Esophagus squamous epithelium (tissue), 5 donors: ENCODE measurements around the gene ALOX5. TPM values are rescaled to one million over a fixed set of nuclear protein-coding genes. Genes with fewer than 3 reads are reported as not detected.

Source experiments
- DNase-seq: peaks from one replicate; lab custom pipeline; 2025; lab: John Stamatoyannopoulos, UW
- H3K27ac ChIP-seq, 4 donors: fragments of 200-600 bp; sonication (generic); one replicate each; pipeline ENCODE4 v1.5.1; 2016 to 2019; ENCODE audit warnings: mild to moderate bottlenecking in 1 of 4
- H3K27me3 ChIP-seq, 4 donors: fragments of 200-600 bp; sonication (generic); 1 replicate in 3 of 4; 2 replicates in 1 of 4; pipeline versions ENCODE4 v1.5.1 to v1.6.0; 2017 to 2021; ENCODE audit warnings: antibody characterized with exemption in 1 of 4
- H3K36me3 ChIP-seq, 3 donors: fragments of 200-600 bp; sonication (generic); one replicate each; pipeline ENCODE4 v1.5.1; 2016 to 2019
- H3K4me1 ChIP-seq, 3 donors: fragments of 200-600 bp; sonication (generic); one replicate each; pipeline ENCODE4 v1.5.1; 2017 to 2019
- H3K4me3 ChIP-seq, 4 donors: fragments of 200-600 bp; sonication (generic); 1 replicate in 3 of 4; 2 replicates in 1 of 4; pipeline ENCODE4 v1.5.1; 2016 to 2019; ENCODE audit warnings: mild to moderate bottlenecking in 2 of 4, moderate library complexity in 1 of 4
- H3K9me3 ChIP-seq, 3 donors: fragments of 200-600 bp; sonication (generic); one replicate each; pipeline ENCODE4 v1.5.1; 2016 to 2019
- POLR2A ChIP-seq, 4 donors: fragments of 450-650 bp; IDR thresholded peaks; one replicate each; pipeline ENCODE4 v1.6.1; 2017; ENCODE audit warnings: antibody characterized with exemption in 4 of 4, mild to moderate bottlenecking in 4 of 4, moderate library complexity in 3 of 4
- WGBS, 2 donors: methylation state at CpG; one replicate each; pipeline ENCODE4 v1.1.5; 2018; 5-methylcytosine and 5-hydroxymethylcytosine counted together
- intact Hi-C: fragments of 100-400 bp; cut with DNase I; formaldehyde crosslinking; loops from one replicate; pipeline ENCODE4 v1.15.0; 2022
- total RNA-seq, 4 donors: library from RNA; depleted of rRNA; stranded (reverse); fragments of >200 nt; gene quantifications; one replicate each; pipeline ENCODE4 v1.1.0, GENCODE V29; 2016
- TF ChIP-seq, protein P1 (sequence below), 6 experiments: fragments of 450-650 bp in 4 of 6; fragments of 200-600 bp in 2 of 6; sonication (generic) in 2 of 6; IDR thresholded peaks; one replicate each; pipeline ENCODE4 v1.5.1; 2016 to 2019; ENCODE audit warnings: antibody characterized with exemption in 6 of 6, mild to moderate bottlenecking in 4 of 6, moderate library complexity in 4 of 6
- donor health status: DM: yes; HTN: yes; CAD: no.

Gene ALOX5
- total RNA-seq, 4 donors from 2014 or later, result 10.6 to 40.4 (median 16.9) TPM

DNA sequence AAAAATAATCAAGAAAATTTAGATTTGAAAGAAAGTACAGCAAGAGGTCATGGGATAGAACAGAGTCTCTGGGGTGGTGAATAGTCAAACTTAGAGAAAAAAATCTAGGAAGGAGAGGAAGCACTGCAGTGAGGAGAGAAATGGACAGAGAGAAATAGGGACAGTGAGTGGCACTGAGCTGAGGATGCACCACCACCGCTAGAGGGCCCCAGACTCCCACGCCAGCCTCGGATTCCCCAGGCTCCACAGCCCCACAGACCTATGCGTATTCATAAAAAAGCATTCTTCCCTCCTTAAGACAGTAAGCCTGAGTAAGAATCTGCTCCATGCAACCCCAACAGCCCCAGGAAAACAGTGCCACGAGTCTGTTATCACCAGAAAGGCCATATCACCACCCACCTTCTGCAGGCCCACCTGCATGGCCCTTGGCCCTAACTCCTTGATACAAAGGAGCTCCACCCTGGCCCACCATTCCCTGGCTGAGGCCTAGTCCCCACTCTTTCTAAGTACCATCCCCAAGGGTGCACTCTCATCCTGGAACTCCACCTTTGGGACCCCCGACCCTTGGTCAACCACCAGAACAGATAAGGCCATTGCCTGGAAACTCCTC, 91.0 kb downstream of the ALOX5 start:
- no peak overlapping the region for H3K27ac ChIP-seq

DNA sequence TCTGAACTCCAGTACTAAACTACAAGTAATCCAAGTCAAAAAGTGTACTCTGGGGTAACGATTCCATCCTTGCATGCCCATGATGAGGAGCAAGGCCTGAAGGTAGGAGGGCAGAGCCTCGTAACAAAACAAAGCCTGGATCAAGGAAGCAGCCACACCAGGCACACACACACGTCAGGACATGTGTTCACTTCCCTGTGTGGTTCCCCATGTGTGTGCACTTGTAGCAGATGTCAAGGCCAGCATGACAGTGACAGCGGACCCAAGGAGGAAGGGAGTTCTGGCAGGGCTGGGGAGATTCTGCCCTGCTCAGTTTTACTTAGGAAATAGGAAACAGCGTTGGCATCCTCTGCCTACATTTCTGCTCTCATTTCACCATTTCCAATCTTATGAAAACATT, 92.8 kb downstream of the ALOX5 start:
- Histone ChIP-seq H3K4me1 (peaks cover 6 to 49% (median 15%) of the 10 kb centered on the region in 3 donors), H3K4me3 (no peak overlapping the region), H3K27ac (no peak overlapping the region), H3K36me3 (peaks cover 0 to 21% (median 0%) of the 10 kb centered on the region in 3 donors), H3K27me3 (no peaks in the 10 kb centered on the region), H3K9me3 (no peaks in the 10 kb centered on the region)
- DNase-seq, result no peak
- whole genome bisulfite sequencing, 2 donors, result 41 to 45% methylated on average over 4 to 5 of the region's 5 CpGs
- intact Hi-C loops, result loop anchor here (5.0 kb wide), 1 partner anchor 206 kb away; the partner anchor contains the start of gene ZFAND4
- TF ChIP-seq, protein P1, sequence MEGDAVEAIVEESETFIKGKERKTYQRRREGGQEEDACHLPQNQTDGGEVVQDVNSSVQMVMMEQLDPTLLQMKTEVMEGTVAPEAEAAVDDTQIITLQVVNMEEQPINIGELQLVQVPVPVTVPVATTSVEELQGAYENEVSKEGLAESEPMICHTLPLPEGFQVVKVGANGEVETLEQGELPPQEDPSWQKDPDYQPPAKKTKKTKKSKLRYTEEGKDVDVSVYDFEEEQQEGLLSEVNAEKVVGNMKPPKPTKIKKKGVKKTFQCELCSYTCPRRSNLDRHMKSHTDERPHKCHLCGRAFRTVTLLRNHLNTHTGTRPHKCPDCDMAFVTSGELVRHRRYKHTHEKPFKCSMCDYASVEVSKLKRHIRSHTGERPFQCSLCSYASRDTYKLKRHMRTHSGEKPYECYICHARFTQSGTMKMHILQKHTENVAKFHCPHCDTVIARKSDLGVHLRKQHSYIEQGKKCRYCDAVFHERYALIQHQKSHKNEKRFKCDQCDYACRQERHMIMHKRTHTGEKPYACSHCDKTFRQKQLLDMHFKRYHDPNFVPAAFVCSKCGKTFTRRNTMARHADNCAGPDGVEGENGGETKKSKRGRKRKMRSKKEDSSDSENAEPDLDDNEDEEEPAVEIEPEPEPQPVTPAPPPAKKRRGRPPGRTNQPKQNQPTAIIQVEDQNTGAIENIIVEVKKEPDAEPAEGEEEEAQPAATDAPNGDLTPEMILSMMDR (IDR thresholded peaks at IDR 0.05), result no peak
- no peak for TF ChIP-seq POLR2A (IDR thresholded peaks at IDR 0.05)

More for the DNA sequence above, 91.0 kb downstream of the ALOX5 start:
- H3K36me3 ChIP-seq, result peaks cover 0 to 35% (median 0%) of the 10 kb centered on the region in 3 donors
- intact Hi-C loops, result loop anchor here (5.0 kb wide), 1 partner anchor 207 kb away; the partner anchor contains the start of gene ZFAND4
- 2 to 10% methylated on average over 5 of the region's 6 CpGs for WGBS, 2 donors
- DNase-seq, result no peak
- no peak for TF ChIP-seq POLR2A (IDR thresholded peaks at IDR 0.05)
- TF ChIP-seq, protein P1 (IDR thresholded peaks at IDR 0.05), result peak; percentile 68 to 89 (median 82)
- no peaks in the 10 kb centered on the region for H3K27me3 ChIP-seq
- H3K9me3 ChIP-seq, result no peaks in the 10 kb centered on the region
- H3K4me1 ChIP-seq, result peaks cover under 1 to 33% (median 3%) of the 10 kb centered on the region in 3 donors
- H3K4me3 ChIP-seq, result no peak overlapping the region

DNA sequence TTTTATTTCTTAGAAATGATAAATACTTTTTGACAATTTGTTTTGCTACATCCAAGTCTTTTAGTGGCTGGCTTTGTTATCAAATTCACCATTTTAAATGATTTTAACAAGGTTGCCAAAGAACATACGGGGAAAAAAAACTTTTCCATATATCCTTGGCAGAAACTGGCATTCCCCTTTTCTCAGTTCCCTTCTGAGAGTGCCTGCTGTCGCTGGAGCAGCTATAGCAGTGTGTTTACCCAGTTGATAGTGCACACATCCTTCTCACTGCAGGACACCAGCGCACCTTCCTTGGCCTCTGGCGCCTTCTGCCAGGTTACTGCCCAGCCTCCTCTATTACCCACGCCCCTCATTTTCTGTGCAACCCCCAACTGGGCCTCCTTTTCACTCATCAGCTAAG, 94.1 kb downstream of the ALOX5 start:
- WGBS, 2 donors, result 64% methylated on average over 5 of the region's 5 CpGs
- peaks cover 7 to 53% (median 15%) of the 10 kb centered on the region in 3 donors for H3K4me1 ChIP-seq
- no peak for DNase-seq
- no peak overlapping the region for H3K27ac ChIP-seq
- no peaks in the 10 kb centered on the region for H3K9me3 ChIP-seq
- TF ChIP-seq POLR2A (IDR thresholded peaks at IDR 0.05), result no peak
- TF ChIP-seq, protein P1 (IDR thresholded peaks at IDR 0.05), result no peak
- H3K4me3 ChIP-seq, result no peak overlapping the region
- intact Hi-C loops, result loop anchor here (5.0 kb wide), 1 partner anchor 204 kb away; the partner anchor contains the start of gene ZFAND4
- H3K27me3 ChIP-seq, result no peaks in the 10 kb centered on the region
- peaks cover 0 to 10% (median 0%) of the 10 kb centered on the region in 3 donors for H3K36me3 ChIP-seq

DNA sequence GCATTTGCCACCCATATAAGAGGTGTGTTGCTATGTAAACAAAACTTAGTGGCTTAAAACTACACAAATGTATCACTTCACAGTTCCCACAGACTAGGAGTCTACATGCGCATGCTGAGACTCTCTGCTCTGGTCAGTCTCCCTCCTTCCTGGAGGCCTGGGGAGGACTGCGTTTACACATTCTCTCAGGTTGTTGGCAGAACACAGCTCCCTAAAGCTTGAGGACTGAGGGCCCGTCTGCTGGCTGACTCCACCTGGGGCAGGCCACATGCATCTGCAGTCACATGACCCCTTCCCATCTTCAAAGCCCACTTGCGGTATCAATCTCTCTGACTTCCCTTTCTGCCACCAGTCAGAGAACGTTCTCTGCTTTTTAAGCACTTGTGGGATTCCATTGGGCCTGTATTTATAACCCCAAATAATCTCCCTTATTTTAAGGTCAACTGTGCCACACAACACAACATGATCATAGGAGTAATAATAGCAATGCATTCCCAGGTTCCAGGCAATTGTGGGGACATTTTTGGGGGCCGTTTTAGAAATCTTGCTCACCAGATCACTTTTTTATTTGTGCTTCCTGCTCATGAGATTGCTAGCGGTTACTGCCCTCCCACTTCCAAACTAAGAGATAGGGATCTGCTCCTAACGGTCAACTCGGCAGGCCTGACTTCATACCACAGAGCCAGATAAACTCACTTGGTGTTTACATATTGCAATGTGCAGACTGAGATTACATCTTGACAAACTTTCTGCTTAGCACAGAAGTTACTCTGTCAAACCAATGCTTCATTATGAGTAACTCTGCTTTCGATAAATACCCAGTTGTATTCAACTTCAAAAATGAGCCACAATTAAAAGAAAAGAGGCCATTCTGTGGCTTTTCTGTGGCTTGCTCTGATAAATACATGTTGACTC, 96.3 kb downstream of the ALOX5 start:
- WGBS, 2 donors, result 64 to 68% methylated on average over 10 of the region's 10 CpGs
- H3K27ac ChIP-seq, result peak overlapping the region in 2 of 4 donors; percentile 22 to 46
- TF ChIP-seq, protein P1 (IDR thresholded peaks at IDR 0.05), result no peak
- no peak for TF ChIP-seq POLR2A (IDR thresholded peaks at IDR 0.05)
- no peaks in the 10 kb centered on the region for H3K36me3 ChIP-seq
- no peaks in the 10 kb centered on the region for H3K9me3 ChIP-seq
- peaks cover 7 to 47% (median 15%) of the 10 kb centered on the region in 3 donors for H3K4me1 ChIP-seq
- no peak overlapping the region for H3K4me3 ChIP-seq
- intact Hi-C loops, result no loop called here
- no peaks in the 10 kb centered on the region for H3K27me3 ChIP-seq
- no peak for DNase-seq
